HG03432 (cell line): ENCODE data around the gene KDM4B.

Experiments
- ATAC-seq: cut with Tn5 transposase; IDR thresholded peaks from one replicate; pipeline ENCODE4 v1.9.1; 2021; ENCODE audit warnings: mild to moderate bottlenecking, moderate library complexity; ENCODE audit not compliant: unreplicated experiment

The KDM4B gene

DNA sequence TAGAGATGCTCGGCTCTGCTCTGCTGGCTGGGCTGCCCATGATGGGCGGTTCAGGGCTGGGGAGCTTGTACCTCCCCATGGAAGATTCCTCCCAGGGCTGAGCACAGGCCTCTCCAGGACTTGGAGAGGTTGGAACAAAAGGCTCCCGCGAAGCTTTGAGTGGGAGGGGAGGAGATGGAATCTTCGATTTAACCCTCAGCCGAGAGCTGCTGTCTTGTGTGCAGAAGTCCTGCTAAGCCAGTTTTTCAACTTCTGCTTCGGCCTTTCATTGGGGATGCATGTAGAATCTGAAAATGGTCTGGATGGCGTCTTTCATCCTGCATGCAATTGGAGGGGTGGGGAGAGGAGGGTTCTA, 163.3 kb downstream of the KDM4B start:
- ATAC-seq: no peak

DNA sequence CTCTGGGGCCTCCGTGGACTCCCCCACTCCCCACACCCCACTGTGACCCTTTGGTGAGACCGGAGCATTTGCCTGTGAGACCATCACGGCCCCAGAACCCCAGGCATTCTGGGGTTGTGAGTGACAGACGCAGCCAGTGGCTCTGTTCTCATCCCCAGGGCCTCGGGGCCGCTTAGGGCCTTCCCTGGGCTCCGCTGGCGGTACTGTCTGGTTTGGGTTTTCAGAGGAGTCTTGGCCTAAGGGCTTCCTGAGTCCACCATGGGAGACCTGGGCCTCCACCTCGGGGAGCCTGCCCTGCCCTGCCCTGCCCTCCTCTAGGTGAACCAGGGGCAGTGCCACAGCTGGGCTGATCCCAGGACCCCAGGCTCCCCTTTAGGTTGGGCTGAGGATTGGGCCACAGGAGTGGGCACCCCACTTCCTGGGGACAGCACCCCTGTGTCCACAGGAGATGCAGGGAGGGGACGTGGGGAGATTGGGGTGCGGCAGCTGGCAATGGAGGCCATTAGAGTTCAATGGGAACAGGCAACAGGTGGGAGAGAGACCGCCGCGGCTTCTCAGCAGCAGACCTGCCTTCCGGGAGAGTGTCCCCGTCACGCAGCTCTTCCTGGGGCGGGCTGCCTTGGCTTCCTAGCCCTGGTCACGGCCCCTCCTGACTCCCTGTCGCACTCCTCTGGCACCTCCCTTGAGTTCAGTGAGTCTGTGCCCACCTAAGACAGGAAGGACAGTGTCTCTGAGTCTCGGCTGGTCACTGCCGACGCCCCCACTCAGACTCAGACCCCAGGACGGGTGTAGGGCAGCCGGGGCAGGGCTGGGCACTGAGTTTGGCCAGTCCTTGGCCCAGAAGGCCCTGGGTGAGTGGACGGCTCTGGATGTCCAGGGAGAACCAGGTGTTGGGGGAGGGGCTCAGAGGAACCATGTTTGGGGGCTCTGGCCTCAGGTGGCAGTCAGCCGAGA, 164.1 kb downstream of the KDM4B start:
- ATAC-seq: no peak

DNA sequence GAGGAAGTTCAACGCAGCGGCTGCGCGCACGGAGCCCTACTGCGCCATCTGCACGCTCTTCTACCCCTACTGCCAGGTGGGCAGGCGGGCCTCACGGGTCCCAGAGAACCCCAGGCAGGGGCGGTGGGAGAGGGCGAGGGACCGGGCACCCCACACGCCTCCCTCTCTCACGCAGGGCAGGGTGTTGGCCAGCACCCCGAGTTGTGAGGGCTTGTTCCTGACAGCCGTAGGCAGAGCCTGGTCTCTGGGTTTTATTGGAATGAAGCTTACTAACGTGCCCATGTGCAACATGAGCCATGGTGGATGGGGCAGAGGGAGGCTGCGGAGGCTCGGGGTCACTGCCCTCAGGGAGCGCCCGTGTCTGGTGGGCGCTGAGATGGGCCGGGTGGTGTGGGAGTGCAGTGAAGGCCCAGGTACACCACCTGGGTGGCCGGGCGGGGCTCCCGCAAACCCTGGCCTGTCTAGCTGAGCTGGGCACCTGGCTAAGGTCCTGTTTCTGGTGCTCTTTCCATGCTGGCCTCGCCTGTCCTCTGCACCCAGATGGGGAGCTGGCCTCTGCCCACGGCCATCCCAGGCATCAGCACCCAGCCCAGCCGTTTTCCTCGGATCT, 165.2 kb downstream of the KDM4B start:
- ATAC-seq: no peak

DNA sequence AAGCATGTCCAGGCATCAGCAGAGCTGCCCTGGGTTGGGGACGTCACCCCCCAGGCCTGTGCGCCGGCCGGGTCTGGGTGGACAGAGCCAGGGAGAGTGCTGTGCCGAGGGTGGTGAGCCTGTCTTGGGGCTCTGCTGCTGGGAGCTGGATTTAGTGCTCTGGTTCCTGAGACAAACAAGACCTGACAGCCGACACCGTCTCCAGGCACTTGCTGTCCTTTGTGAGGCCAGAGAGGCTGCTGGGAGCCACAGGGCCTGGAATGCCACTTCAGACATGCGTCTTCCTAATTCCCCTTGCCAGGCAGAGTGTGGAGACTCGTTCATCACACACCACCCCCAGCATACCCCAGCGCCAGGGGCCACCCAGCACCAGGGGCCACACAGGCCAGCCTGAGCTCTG, 165.8 kb downstream of the KDM4B start:
- no peak for ATAC-seq

DNA sequence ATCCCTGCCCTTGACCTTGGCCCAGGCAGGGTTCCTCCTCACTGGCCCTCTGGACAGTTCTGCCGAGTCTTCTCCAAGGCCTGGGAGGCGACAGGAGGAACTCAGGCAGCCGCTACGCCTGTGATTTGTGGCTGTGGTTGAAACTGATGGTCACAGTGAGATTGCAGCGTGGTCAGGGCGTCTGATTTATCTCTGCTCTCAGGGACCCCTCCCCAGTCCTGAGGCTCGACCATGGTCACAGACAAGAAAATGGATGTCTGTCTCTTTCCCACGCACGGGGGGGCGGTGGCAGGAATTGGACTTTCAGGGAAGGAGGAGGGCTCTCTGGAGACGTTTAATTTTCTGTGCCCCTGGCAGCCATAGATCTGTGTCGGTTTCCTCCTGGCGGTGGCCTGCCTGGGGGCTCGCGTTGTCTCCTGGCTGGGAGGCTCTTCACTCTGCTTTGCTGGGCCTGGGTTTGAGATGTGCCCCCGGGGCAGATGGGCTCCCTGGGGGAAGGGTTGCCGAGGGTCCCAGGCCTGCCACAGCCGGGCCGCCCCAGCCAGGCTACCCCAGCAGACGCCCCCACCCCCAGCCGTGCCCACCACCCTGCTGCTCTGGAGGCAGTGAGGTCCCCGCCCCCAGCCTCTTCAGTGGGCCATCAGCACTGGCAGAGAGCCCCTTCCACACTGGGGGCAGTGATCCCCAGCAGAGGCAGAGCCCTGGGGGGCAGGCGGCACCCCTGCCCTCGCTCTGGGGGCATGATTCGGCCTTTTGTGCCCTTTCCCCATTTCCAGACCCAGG, 167.4 kb downstream of the KDM4B start:
- no peak for ATAC-seq

DNA sequence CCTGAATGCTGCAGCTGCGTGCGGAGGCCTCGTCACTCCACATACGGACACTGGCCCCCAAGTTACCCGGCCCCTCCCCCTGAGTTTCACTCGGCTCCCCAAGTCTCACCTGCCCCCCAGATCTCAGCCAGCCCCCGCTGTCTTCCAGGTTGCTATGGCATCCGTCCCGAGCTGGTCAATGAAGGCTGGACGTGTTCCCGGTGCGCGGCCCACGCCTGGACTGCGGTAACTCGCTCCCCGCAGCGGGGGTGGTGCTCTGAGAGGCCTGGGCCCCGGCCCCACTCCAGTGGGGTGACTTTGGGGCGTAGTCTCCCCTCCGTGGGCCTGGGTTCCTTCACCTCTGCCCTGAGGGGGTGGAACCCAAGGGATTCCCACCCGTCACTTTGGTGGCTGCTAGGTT, 168.2 kb downstream of the KDM4B start:
- ATAC-seq: no peak

DNA sequence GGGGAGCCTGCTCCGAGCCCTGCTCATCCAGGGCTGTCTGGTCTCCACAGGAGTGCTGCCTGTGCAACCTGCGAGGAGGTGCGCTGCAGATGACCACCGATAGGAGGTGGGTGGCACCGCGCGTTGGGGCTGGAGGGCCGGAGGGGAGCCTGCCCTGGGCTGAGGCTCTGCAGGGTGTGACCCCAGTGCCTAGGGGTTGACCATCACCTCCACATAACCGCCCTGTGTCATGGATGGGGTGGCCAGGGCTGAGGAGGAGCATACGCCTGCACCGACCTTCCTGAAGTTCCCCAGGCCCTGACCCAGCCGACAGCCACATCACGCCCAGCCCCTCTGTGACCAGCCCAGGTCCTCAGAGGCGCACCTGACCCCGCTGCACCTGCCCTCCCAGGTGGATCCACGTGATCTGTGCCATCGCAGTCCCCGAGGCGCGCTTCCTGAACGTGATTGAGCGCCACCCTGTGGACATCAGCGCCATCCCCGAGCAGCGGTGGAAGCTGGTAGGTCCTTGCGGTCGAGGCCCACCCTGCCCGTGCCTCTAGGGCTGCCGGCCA, 168.7 kb downstream of the KDM4B start:
- ATAC-seq: no peak

DNA sequence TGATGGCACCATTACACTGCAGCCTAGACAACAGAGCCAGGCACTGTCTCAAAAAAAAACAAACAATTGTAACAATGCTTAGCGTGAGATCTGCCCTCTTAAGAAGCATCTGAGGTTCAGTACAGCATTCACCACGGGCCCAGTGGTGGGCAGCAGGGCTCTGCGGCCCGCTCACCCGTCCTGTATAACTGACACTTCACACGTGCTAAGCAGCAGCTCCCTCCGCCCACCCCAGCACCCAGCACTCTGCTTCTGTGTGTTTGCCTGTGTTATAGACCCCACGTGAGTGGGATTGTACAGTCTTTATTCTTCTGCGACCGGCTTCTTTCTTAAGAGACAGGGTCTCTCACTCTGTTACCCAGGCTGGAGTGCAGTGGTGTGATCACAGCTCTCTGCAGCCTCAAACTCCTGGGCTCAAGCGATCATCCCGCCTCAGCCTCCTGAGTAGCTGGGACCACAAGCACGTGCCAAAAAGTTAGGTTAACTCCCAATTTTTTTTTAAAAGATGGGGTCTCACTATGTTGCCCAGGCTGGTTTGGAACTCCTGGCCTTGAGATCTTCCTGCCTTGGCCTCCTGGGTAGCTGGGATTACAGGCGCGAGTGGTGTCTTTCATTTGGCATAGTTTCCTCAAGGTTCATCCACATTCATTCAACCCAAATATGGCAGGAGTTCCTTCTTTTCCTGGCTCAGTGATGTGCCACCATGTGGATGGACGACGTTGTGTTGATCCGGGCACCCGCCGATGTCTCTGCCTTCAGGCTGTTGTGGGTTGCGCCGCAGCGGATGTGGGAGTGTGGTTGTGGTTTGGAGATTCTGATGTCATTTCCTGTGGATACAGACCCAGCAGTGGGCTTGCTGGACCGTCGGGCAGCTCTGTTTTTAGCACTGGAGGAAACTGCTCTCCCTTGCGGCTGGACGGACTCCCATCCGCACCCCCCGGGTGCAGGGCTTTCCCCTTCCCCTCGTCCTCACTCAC, 170.0 kb downstream of the KDM4B start:
- ATAC-seq: peak; percentile 62

DNA sequence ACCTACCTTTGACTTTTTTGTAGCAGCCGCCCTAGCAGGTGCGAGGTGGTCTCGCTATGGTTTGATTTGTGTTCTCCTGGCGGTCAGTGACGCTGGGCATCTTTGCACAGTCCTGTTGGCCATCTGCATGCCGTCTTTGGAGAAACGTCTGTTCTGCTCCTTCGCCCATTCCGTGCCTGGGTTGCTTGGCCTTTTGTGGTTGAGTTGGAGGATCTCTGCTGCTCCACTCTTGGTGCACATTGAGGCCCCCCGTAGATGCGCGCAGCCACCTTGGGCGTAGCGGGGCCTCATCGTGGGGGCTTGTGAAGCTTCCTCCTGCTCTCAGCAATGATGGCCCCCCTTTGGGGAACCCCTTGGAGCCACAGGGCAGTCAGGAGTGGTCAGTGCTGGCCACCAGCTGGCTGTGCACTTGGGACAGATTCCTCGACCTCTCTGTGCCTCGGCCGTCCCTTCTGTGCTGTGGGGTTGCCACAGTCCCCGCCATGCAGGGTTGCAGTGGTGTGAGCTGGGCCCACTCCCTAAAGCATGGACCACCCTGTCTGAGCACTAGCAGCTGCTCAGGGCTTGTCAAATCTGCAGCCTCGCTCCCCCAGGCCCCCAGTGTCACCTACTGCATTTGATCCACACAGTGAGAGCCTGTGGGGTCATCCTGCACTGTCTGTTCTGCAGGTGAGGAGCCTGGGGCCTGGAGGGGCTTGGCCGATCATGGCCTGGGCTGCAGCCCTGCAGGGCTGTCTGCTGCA, 170.8 kb downstream of the KDM4B start:
- no peak for ATAC-seq

DNA sequence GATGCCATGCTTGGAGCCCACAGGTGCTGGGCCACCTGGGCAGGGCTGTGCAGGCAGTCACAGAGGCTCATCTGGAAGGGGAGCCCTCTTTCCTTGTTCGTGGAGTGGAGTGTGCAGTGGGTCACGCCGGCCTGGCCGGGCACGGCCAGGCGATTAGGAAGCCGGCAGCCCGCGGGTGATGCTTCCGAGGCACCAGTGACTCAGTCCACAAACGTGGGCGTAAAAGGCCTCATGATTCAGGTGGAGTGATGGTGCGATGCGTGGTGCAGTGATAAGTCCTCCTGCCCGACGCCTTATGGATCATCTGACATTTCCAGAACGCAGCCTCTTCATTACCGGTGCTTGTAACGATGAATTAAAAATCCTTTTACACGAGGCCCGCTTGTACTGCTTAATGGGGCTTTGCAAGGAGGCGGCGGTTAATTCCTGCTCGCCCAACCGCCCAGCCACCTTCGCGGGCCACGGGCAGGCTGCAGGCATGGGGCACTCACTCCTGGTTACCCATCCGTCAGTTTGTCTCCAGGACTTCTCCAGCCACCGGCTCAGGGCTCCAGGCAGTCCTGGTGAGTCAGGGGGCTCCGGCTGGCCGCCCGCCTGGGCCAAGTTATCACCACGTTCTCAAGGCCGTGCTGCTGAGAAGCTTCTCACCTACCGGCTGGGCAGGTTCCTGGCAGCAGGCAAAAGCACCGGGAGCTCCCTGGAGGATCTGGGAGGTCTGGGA, 172.4 kb downstream of the KDM4B start:
- ATAC-seq: no peak

DNA sequence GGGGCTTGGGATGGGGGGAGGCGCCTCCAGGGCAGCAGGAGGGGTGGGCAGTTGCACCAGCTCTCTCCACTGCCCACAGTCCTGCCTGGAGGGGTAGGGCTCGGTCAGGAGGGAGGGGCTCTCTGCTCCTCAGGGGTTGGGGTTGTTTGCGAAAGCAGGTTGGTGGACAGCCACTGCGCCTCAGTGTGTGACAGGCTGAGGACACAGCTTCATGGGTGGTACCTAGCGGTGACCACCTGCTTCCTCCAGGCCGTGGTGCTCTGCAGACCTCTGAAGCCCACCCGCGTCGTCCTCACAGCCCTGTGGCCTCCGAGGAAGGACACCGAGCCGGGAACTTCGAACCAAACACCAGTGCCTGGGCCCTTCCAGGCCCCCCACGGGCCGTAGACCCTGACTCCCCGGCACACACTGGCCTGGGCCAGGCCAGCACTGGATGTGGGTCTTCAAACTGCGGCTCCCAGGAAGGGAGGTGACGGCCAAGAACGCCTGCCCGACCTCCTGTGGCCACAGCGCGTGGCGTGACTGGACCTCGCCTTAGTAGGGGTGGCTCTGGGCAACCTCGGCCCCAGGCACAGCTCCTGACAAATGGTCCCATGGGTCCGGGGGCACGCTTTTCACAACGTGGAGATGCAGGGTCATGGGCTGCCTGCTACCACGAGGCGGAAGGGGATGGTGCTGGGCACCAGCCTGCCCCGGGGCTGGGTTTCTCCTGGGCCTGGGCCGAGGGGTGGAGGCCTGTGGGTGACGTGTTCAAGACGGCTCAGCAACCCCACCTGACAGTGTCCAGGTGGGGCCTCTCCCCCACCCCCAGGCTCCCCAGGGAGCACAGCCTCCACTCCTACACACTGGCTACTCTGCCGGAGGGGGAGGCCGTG, 173.2 kb downstream of the KDM4B start:
- ATAC-seq: no peak

DNA sequence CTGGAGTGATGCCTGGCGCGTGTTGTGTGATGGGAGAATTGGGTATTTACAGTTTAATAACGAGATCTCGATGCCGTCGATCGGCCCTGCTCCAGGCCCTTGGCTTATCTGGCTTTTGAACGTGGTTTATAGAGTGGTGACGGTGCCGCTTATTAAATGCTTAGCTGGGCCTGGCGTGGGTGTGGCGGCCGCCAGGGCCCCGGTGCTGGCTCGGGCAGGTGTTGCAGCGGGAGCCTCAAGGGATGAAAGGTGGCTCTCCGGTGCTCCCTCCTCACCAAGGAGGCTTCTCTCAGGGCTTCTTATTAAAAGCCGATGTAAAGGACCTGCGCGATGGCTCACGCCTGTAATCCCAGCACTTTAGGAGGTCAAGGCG, 173.8 kb downstream of the KDM4B start:
- ATAC-seq: no peak

DNA sequence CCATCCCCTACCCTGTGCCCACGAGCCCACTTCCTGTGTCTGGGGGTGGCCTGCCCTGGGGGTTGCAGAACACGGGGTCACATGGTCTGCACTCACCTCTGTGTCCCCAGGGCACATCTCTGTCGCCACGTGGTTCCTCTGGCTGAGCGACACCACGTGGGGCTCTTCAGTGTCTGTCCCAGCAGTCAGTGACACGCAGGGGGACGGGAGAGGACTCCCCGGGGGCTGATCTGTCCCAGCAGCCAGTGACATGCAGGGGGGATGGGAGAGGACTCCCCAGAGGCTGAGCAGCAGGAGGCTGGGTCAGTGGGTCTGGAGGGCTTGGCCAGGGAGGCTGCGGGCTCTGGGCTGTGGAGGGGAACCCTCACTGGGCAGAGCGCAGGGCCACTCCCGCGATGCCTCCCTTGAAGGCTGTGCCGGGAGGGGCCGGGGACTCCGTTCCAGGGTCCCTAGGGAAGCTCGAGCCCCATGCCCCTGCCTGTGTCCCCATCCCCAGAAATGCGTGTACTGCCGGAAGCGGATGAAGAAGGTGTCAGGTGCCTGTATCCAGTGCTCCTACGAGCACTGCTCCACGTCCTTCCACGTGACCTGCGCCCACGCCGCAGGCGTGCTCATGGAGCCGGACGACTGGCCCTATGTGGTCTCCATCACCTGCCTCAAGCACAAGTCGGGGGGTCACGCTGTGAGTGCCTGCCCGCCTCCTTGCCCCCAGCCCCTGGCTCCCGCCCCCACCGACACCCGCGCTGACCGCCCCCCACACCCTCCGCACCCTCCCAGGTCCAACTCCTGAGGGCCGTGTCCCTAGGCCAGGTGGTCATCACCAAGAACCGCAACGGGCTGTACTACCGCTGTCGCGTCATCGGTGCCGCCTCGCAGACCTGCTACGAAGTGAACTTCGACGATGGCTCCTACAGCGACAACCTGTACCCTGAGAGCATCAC, 174.8 kb downstream of the KDM4B start:
- no peak for ATAC-seq

DNA sequence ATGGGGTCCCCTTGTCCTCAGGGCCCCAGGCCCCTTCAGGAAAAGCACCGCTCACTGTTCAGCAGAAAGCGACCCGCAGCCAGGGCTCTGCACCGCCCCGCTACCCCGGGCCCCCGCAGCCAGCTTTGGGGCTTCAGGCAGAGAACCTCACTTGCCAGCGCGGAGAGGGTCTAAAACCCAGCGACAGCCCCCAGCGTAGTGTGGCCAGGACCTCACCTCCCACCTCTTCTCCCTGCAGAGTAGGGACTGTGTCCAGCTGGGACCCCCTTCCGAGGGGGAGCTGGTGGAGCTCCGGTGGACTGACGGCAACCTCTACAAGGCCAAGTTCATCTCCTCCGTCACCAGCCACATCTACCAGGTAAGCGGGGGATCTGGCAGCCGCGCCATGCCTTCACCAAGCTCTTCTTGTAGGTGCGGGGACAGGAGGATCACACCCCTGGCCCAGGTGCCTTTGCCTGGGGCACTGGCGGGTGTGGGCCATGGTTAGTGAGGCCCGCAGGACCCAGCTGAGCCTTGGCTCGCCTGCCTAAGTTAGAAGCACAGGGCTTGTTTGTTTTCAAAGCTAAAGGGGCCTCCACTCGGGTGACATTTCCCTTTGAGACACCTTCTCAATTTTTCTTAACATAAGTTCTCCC, 175.7 kb downstream of the KDM4B start:
- no peak for ATAC-seq

DNA sequence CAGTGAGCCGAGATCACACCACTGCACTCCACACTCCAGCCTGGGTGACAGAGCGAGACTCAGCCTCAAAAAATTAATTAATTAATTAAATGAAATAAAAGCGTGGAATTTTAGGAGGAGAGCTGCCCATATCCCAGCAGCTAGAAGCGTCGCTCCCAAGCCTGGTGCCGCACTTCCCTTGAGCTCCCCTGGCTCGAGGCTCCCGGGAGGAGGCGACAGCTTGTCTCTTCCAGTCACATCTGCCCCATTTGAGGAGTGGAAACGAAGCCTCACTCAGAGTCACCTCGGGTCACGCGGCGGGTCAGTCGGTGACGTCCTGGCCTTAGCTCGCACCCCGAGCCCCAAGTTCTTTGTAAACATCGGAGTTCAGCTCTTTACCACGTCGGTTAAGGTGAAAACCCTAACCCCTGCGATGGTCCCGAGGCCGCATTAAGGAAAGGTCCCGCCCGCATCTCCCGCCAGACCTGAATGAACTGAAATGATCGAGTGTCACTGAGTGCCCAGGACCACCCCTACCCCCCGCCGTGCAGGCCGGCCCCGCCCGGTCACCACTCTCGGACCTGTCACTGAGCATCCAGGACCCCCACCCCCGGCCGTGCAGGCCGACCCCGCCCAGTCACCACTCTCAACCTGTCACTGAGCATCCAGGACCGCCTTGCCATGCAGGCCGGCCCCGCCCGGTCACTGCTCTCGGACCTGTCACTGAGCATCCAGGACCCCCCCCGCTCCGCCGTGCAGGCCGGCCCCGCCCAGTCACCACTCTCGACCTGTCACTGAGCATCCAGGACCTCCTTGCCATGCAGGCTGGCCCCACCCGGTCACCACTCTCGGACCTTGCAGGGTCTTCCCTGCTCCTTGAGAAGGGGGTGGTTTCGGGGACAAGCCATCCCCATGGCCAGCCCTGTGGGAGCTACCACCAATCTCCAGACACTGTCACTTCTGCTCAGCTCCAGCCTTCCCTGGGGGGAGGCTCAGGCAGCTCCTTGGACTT, 176.9 kb downstream of the KDM4B start:
- no peak for ATAC-seq
